ENCODE results near the gene ZSCAN18. TPM values are rescaled to one million over a fixed set of nuclear protein-coding genes. Genes with fewer than 3 reads are reported as not detected.

ZSCAN18 gene
- total RNA-seq, 2 experiments from 2014 or later, result 19.0 to 20.6 TPM

- H3K4me3 Mint-ChIP-seq, result no peak overlapping the region
- ChIA-PET CTCF (no interaction called here), POLR2A (no interaction called here)
- H3K27me3 Mint-ChIP-seq, result no peaks in the 10 kb centered on the region
- H3K27ac Mint-ChIP-seq, result no peak overlapping the region
- peaks cover 13% of the 10 kb centered on the region for H3K36me3 Mint-ChIP-seq (ENCODE audit: low read depth)
- peaks cover 45% of the 10 kb centered on the region for H3K9me3 Mint-ChIP-seq
- DNase-seq, result no peak
- H3K4me1 Mint-ChIP-seq, result no peaks in the 10 kb centered on the region
These were observed 18.2 kb downstream of the ZSCAN18 start for GRCh38 chr19:58079792-58080191.

- Mint-ChIP-seq H3K4me1 (no peaks in the 10 kb centered on the region), H3K36me3 (ENCODE audit: low read depth) (peaks cover 15% of the 10 kb centered on the region), H3K27ac (no peak overlapping the region), H3K4me3 (no peak overlapping the region), H3K9me3 (peaks cover 68% of the 10 kb centered on the region), H3K27me3 (no peaks in the 10 kb centered on the region)
- CTCF ChIA-PET, result no interaction called here
- DNase-seq, result no peak
- POLR2A ChIA-PET, result no interaction called here
These were observed 30.7 kb downstream of the ZSCAN18 start for GRCh38 chr19:58067240-58067912.

- POLR2A ChIA-PET, result no interaction called here
- Mint-ChIP-seq H3K4me3 (no peak overlapping the region), H3K27me3 (no peaks in the 10 kb centered on the region), H3K4me1 (peaks cover 4% of the 10 kb centered on the region), H3K27ac (no peak overlapping the region), H3K9me3 (peaks cover 63% of the 10 kb centered on the region), H3K36me3 (ENCODE audit: low read depth) (peaks cover 27% of the 10 kb centered on the region)
- no peak for DNase-seq
- CTCF ChIA-PET, result interaction anchor here (0.6 kb wide), 1 partner anchor 82 kb away, joined by 3 read pairs; no protein-coding TSS in a partner anchor
These were observed 34.3 kb downstream of the ZSCAN18 start for GRCh38 chr19:58063712-58064111.

- Mint-ChIP-seq H3K27ac (peak overlapping the region; percentile 78), H3K36me3 (ENCODE audit: low read depth) (peaks cover 34% of the 10 kb centered on the region), H3K9me3 (peaks cover 46% of the 10 kb centered on the region), H3K27me3 (no peaks in the 10 kb centered on the region), H3K4me3 (peak overlapping the region; percentile 20), H3K4me1 (peaks cover 5% of the 10 kb centered on the region)
- POLR2A ChIA-PET, result no interaction called here
- CTCF ChIA-PET, result interaction anchor here (1.0 kb wide), 1 partner anchor 13 kb away, joined by 3 read pairs; no protein-coding TSS in a partner anchor
- DNase-seq, result no peak
These were observed 37.8 kb downstream of the ZSCAN18 start for GRCh38 chr19:58060231-58060630.

- DNase-seq, result no peak
- ChIA-PET CTCF (interaction anchor here (1.0 to 1.2 kb wide), 2 partner anchors 14 to 60 kb away, joined by 3 read pairs; no protein-coding TSS in a partner anchor), POLR2A (no interaction called here)
- peaks cover 5% of the 10 kb centered on the region for H3K4me1 Mint-ChIP-seq
- peak overlapping the region; percentile 63 for H3K4me3 Mint-ChIP-seq
- no peak overlapping the region for H3K27ac Mint-ChIP-seq
- no peaks in the 10 kb centered on the region for H3K27me3 Mint-ChIP-seq
- peaks cover 36% of the 10 kb centered on the region for H3K36me3 Mint-ChIP-seq (ENCODE audit: low read depth)
- H3K9me3 Mint-ChIP-seq, result peaks cover 44% of the 10 kb centered on the region
These were observed 38.4 kb downstream of the ZSCAN18 start for GRCh38 chr19:58059671-58060078.

- ChIA-PET POLR2A (no interaction called here), CTCF (interaction anchor here (1.2 kb wide), 1 partner anchor 61 kb away, joined by 3 read pairs; no protein-coding TSS in a partner anchor)
- Mint-ChIP-seq H3K36me3 (ENCODE audit: low read depth) (peaks cover 36% of the 10 kb centered on the region), H3K27ac (peak within 1 kb of the TSS; percentile 87), H3K4me3 (peak within 1 kb of the TSS; percentile 63), H3K4me1 (peaks cover 5% of the 10 kb centered on the region), H3K27me3 (no peaks in the 10 kb centered on the region), H3K9me3 (peaks cover 47% of the 10 kb centered on the region)
- peak; percentile 50 for DNase-seq
These were observed 38.9 kb downstream of the ZSCAN18 start, which contains the start of gene ZNF135 for GRCh38 chr19:58059003-58059670. Gene ZNF135 (plus strand): TSS chr19:58059282. CDS start chr19:58060003, 721 bp downstream.

- ChIA-PET CTCF (no interaction called here), POLR2A (no interaction called here)
- DNase-seq, result no peak
- Mint-ChIP-seq H3K27ac (no peak overlapping the region), H3K9me3 (peaks cover 44% of the 10 kb centered on the region), H3K36me3 (ENCODE audit: low read depth) (peaks cover 34% of the 10 kb centered on the region), H3K4me3 (peak overlapping the region; percentile 63), H3K4me1 (peaks cover 5% of the 10 kb centered on the region), H3K27me3 (no peaks in the 10 kb centered on the region)
These were observed 39.6 kb downstream of the ZSCAN18 start for GRCh38 chr19:58058467-58058866.

- DNase-seq, result no peak
- ChIA-PET POLR2A (interaction anchor here (0.6 kb wide), 1 partner anchor 54 kb away, joined by 3 read pairs; the partner anchor contains the start of gene ZNF606), CTCF (interaction anchor here (0.7 kb wide), 1 partner anchor 86 kb away, joined by 5 read pairs; no protein-coding TSS in a partner anchor)
- H3K36me3 Mint-ChIP-seq (ENCODE audit: low read depth), result peaks cover 34% of the 10 kb centered on the region
- H3K27ac Mint-ChIP-seq, result no peak overlapping the region
- no peak overlapping the region for H3K4me3 Mint-ChIP-seq
- peaks cover 42% of the 10 kb centered on the region for H3K9me3 Mint-ChIP-seq
- no peaks in the 10 kb centered on the region for H3K27me3 Mint-ChIP-seq
- peaks cover 5% of the 10 kb centered on the region for H3K4me1 Mint-ChIP-seq
These were observed 41.2 kb downstream of the ZSCAN18 start for GRCh38 chr19:58056861-58057260.

- peaks cover 5% of the 10 kb centered on the region for H3K4me1 Mint-ChIP-seq
- H3K4me3 Mint-ChIP-seq, result no peak overlapping the region
- no peak overlapping the region for H3K27ac Mint-ChIP-seq
- no peaks in the 10 kb centered on the region for H3K27me3 Mint-ChIP-seq
- DNase-seq, result no peak
- peaks cover 43% of the 10 kb centered on the region for H3K9me3 Mint-ChIP-seq
- CTCF ChIA-PET, result no interaction called here
- peaks cover 32% of the 10 kb centered on the region for H3K36me3 Mint-ChIP-seq (ENCODE audit: low read depth)
- POLR2A ChIA-PET, result no interaction called here
These were observed 41.8 kb downstream of the ZSCAN18 start for GRCh38 chr19:58056261-58056660.

- ChIA-PET CTCF (interaction anchor here (1.3 kb wide), 1 partner anchor 10 kb away, joined by 8 read pairs; no protein-coding TSS in a partner anchor), POLR2A (no interaction called here)
- peaks cover 27% of the 10 kb centered on the region for H3K36me3 Mint-ChIP-seq (ENCODE audit: low read depth)
- H3K4me1 Mint-ChIP-seq, result peaks cover 5% of the 10 kb centered on the region
- H3K9me3 Mint-ChIP-seq, result peaks cover 44% of the 10 kb centered on the region
- no peak for DNase-seq
- H3K4me3 Mint-ChIP-seq, result peak overlapping the region; percentile 19
- H3K27me3 Mint-ChIP-seq, result no peaks in the 10 kb centered on the region
- no peak overlapping the region for H3K27ac Mint-ChIP-seq
These were observed 42.8 kb downstream of the ZSCAN18 start for GRCh38 chr19:58054901-58055874.

GRCh38 chr19:58053480-58054156 is 44.4 kb downstream of the ZSCAN18 start:
- H3K4me1 Mint-ChIP-seq, result no peaks in the 10 kb centered on the region
- H3K36me3 Mint-ChIP-seq (ENCODE audit: low read depth), result peaks cover 19% of the 10 kb centered on the region
- ChIA-PET CTCF (no interaction called here), POLR2A (no interaction called here)
- H3K9me3 Mint-ChIP-seq, result peaks cover 48% of the 10 kb centered on the region
- no peaks in the 10 kb centered on the region for H3K27me3 Mint-ChIP-seq
- no peak for DNase-seq
- no peak overlapping the region for H3K27ac Mint-ChIP-seq
- no peak overlapping the region for H3K4me3 Mint-ChIP-seq

- Mint-ChIP-seq H3K4me1 (no peaks in the 10 kb centered on the region), H3K27ac (no peak overlapping the region), H3K9me3 (peaks cover 48% of the 10 kb centered on the region), H3K4me3 (no peak overlapping the region), H3K36me3 (ENCODE audit: low read depth) (peaks cover 14% of the 10 kb centered on the region), H3K27me3 (no peaks in the 10 kb centered on the region)
- ChIA-PET CTCF (no interaction called here), POLR2A (no interaction called here)
- DNase-seq, result no peak
These were observed 45.8 kb downstream of the ZSCAN18 start for GRCh38 chr19:58052256-58052655.
